Body of pancreas (tissue), 4 donors: ENCODE results near the gene PFKL.

ENCODE experiments used
- CTCF ChIP-seq, 7 experiments: fragments of 450-650 bp in 4 of 7; fragments of 200-600 bp in 3 of 7; sonication (generic) in 3 of 7; IDR thresholded peaks; one replicate each; pipeline ENCODE4 v1.5.1; 2016 to 2019; ENCODE audit warnings: antibody characterized with exemption in 7 of 7
- POLR2A ChIP-seq, 3 donors: fragments of 450-650 bp; IDR thresholded peaks; one replicate each; pipeline ENCODE4 v1.6.1; 2016; ENCODE audit warnings: antibody characterized with exemption in 3 of 3, mild to moderate bottlenecking in 2 of 3

GRCh38 chr21:44295646-44296045, 4.2 kb upstream of the PFKL start:
- no peak for TF ChIP-seq CTCF (IDR thresholded peaks at IDR 0.05)
- TF ChIP-seq POLR2A (IDR thresholded peaks at IDR 0.05), result no peak
